ENCODE data around the gene IRF2BP1.

DNA sequence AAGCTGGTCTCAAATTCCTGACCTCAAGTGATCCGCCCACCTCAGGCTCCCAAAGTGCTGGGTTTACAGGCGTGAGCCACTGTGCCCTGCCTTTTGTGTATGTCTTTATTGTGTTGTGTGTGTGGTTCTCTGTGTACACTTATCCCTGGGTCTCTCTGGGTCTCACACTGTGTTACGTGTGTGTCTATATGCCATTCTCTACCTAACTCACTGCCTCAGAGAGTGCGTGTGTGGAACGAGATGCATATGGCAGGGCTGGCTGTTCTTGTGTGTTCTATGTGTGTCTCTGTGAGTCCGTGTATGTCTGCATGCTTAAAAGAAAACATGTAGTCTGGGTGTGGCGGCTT, 11.3 kb downstream of the IRF2BP1 start:
- TF ChIP-seq, protein P1, sequence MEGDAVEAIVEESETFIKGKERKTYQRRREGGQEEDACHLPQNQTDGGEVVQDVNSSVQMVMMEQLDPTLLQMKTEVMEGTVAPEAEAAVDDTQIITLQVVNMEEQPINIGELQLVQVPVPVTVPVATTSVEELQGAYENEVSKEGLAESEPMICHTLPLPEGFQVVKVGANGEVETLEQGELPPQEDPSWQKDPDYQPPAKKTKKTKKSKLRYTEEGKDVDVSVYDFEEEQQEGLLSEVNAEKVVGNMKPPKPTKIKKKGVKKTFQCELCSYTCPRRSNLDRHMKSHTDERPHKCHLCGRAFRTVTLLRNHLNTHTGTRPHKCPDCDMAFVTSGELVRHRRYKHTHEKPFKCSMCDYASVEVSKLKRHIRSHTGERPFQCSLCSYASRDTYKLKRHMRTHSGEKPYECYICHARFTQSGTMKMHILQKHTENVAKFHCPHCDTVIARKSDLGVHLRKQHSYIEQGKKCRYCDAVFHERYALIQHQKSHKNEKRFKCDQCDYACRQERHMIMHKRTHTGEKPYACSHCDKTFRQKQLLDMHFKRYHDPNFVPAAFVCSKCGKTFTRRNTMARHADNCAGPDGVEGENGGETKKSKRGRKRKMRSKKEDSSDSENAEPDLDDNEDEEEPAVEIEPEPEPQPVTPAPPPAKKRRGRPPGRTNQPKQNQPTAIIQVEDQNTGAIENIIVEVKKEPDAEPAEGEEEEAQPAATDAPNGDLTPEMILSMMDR (IDR thresholded peaks at IDR 0.05; ENCODE audit: insufficient read depth, low read depth, low read length): no peak
- no peak for TF ChIP-seq EZH2 (IDR thresholded peaks at IDR 0.05; ENCODE audit: insufficient read depth, low read length)

Measured in astrocyte (in vitro differentiated cells and primary cell).